BE2C (cell line): Measurements from ENCODE around the gene ZNF311.
A peak's percentile ranks its signal among the peaks of the same experiment; 100 is the strongest.

Experiments
- DNase-seq: peaks from one replicate; pipeline ENCODE4 v3.0.0-alpha.2; 2020
- H3K27me3 ChIP-seq: fragments of 250-450 bp; sonication (Bioruptor Pico); 2 replicates; pipeline ENCODE4 v1.5.1; 2020; ENCODE audit warnings: mild to moderate bottlenecking
- H3K36me3 ChIP-seq: fragments of 250-450 bp; sonication (Bioruptor Pico); 2 replicates; pipeline ENCODE4 v1.5.1; 2020; ENCODE audit warnings: mild to moderate bottlenecking
- H3K4me1 ChIP-seq: fragments of 250-450 bp; sonication (Bioruptor Pico); 2 replicates; pipeline ENCODE4 v1.5.1; 2020
- H3K4me3 ChIP-seq: 2 replicates; pipeline ENCODE4 v1.5.1; 2011; ENCODE audit warnings: low read depth, low read length
- H3K9me3 ChIP-seq: fragments of 250-450 bp; sonication (Bioruptor Pico); 2 replicates; pipeline ENCODE4 v1.5.1; 2020
- CTCF ChIP-seq: IDR thresholded peaks from 2 replicates; pipeline ENCODE4 v1.5.1; 2012; ENCODE audit warnings: mild to moderate bottlenecking, low read depth, low read length

The ZNF311 gene

GRCh38 chr6:29011276-29011734 lies 6.2 kb upstream of the ZNF311 start:
- DNase-seq = no peak
- peak overlapping the region; percentile 50 for H3K4me3 ChIP-seq

GRCh38 chr6:29009358-29009757 lies 4.2 kb upstream of the ZNF311 start:
- Histone ChIP-seq H3K4me3 (no peak overlapping the region), H3K4me1 (no peaks in the 10 kb centered on the region), H3K27me3 (peaks cover 71% of the 10 kb centered on the region), H3K36me3 (no peaks in the 10 kb centered on the region), H3K9me3 (no peaks in the 10 kb centered on the region)
- DNase-seq = no peak
- no peak for TF ChIP-seq CTCF

More at GRCh38 chr6:29011276-29011734, 6.2 kb upstream of the ZNF311 start:
- Histone ChIP-seq H3K4me1 (no peaks in the 10 kb centered on the region), H3K27me3 (peaks cover 57% of the 10 kb centered on the region), H3K36me3 (no peaks in the 10 kb centered on the region), H3K9me3 (no peaks in the 10 kb centered on the region)
- no peak for TF ChIP-seq CTCF

GRCh38 chr6:29008089-29008488 lies 3.0 kb upstream of the ZNF311 start:
- peaks cover 71% of the 10 kb centered on the region for H3K27me3 ChIP-seq
- no peak for DNase-seq

GRCh38 chr6:28996844-28997510 lies 8.1 kb downstream of the ZNF311 start:
- no peak for TF ChIP-seq CTCF
- Histone ChIP-seq H3K9me3 (no peaks in the 10 kb centered on the region), H3K4me1 (no peaks in the 10 kb centered on the region), H3K4me3 (no peak overlapping the region), H3K36me3 (no peaks in the 10 kb centered on the region), H3K27me3 (peaks cover 25% of the 10 kb centered on the region)
- no peak for DNase-seq

More at GRCh38 chr6:29008089-29008488, 3.0 kb upstream of the ZNF311 start:
- no peak overlapping the region for H3K4me3 ChIP-seq
- H3K36me3 ChIP-seq = no peaks in the 10 kb centered on the region
- no peaks in the 10 kb centered on the region for H3K4me1 ChIP-seq
- TF ChIP-seq CTCF = no peak
- H3K9me3 ChIP-seq = no peaks in the 10 kb centered on the region

GRCh38 chr6:28995093-28995650 lies 9.9 kb downstream of the ZNF311 start:
- DNase-seq = no peak
- Histone ChIP-seq H3K4me1 (no peaks in the 10 kb centered on the region), H3K9me3 (no peaks in the 10 kb centered on the region), H3K27me3 (peaks cover 19% of the 10 kb centered on the region), H3K4me3 (no peak overlapping the region), H3K36me3 (no peaks in the 10 kb centered on the region)
- no peak for TF ChIP-seq CTCF
